Measurements from ENCODE around the gene DYDC2.
A peak's percentile ranks its signal among the peaks of the same experiment; 100 is the strongest.

The DYDC2 gene, protein sequence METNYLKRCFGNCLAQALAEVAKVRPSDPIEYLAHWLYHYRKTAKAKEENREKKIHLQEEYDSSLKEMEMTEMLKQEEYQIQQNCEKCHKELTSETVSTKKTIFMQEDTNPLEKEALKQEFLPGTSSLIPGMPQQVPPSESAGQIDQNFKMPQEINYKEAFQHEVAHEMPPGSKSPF

DNA sequence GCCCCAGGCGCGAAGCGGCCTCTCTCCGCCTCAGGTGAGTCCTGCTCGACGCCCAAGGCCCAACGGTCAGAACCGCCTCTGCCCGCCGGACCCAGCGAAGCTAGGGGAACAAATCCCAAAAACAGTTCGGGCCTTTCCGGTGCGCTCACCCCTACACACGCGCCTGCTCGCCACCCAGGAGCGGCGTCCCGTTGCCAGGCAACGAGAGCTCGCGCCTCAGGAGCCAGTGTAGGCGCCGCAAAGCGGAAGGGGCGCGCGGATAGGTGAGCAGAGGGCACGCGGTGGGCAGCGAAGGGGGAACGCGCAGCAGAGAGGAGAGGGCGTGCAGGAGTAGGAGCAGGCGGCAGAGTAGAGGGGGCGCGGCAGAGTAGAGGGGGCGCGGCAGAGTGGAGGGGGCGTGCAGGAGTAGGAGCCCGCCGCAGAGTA, at the start of gene DYDC2, which contains the start of gene DYDC1:
Gene DYDC2 (plus strand): TSS at position 219 of the 426 bp plus-strand sequence. CDS start 5,663 bp downstream, outside the sequence.
Gene DYDC1 (minus strand): TSS at position 193 of the 426 bp plus-strand sequence. CDS start 4,154 bp downstream, outside the sequence.
- no peaks in the 10 kb centered on the region for H3K9me3 ChIP-seq (ENCODE audit: control insufficient read depth in 2 of 2, low read length in 2 of 2)
- peaks cover 7% of the 10 kb centered on the region for H3K4me1 ChIP-seq (ENCODE audit: control insufficient read depth, insufficient read depth, low read length)
- peak within 1 kb of the TSS in 1 of 2 donors; percentile 71 for H3K4me3 ChIP-seq (ENCODE audit: low read length in 2 of 2)
- peaks cover 11 to 24% of the 10 kb centered on the region in 2 donors for H3K27me3 ChIP-seq (ENCODE audit: control insufficient read depth in 1 of 2, insufficient read depth in 2 of 2, low read length in 2 of 2)
- no peak within 1 kb of the TSS for H3K27ac ChIP-seq (ENCODE audit: low read length)
- H3K36me3 ChIP-seq (ENCODE audit: control insufficient read depth in 2 of 2, insufficient read depth in 2 of 2, low read length in 2 of 2): no peaks in the 10 kb centered on the region
- H3K9ac ChIP-seq (ENCODE audit: low read length in 2 of 2): no peak within 1 kb of the TSS

DNA sequence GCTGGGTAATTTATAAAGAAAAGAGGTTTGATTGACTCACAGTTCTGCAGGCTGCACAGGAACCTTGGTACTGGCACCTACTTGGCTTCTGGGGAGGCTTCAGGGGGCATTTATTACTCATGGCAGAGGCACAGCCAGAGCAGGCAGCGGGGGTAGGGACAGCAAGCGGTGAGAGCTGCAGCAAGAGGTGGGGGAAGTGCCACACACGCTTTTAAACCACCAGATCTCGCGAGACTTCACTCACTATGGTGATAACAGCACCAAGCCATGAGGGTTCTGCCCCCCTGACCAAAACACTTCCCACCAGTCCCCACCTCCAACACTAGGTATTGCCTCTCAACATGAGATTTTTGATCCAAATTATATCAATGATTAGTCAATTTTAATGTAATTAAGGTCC, 43.1 kb upstream of the DYDC2 start:
- Histone ChIP-seq H3K9ac (ENCODE audit: low read length in 2 of 2) (no peak overlapping the region), H3K4me3 (ENCODE audit: low read length in 2 of 2) (no peak overlapping the region), H3K9me3 (ENCODE audit: control insufficient read depth in 2 of 2, low read length in 2 of 2) (peaks cover 0 to 4% of the 10 kb centered on the region in 2 donors), H3K27ac (ENCODE audit: low read length) (no peak overlapping the region), H3K36me3 (ENCODE audit: control insufficient read depth in 2 of 2, insufficient read depth in 2 of 2, low read length in 2 of 2) (no peaks in the 10 kb centered on the region), H3K4me1 (ENCODE audit: control insufficient read depth, insufficient read depth, low read length) (no peaks in the 10 kb centered on the region), H3K27me3 (ENCODE audit: control insufficient read depth in 1 of 2, insufficient read depth in 2 of 2, low read length in 2 of 2) (no peaks in the 10 kb centered on the region)

DNA sequence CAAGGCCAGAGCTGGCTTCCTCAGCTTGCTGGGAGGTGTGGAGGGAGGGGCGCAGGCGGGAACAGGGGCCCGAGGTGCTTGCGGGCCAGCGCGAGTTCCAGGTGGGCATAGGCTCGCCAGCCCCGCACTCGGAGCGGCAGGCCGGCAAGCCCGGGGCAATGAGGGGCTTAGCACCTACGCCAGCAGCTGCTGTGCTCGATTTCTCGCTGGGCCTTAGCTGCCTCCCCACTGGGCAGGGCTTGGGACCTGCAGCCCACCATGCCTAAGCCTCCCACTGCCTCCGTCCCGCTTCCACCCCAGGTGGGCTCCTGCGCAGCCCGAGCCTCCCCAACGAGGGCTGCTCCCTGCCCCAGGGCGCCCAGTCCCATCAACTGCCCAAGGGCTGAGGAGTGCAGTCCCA, 41.2 kb upstream of the DYDC2 start:
- no peaks in the 10 kb centered on the region for H3K36me3 ChIP-seq (ENCODE audit: control insufficient read depth in 2 of 2, insufficient read depth in 2 of 2, low read length in 2 of 2)
- H3K27me3 ChIP-seq (ENCODE audit: control insufficient read depth in 1 of 2, insufficient read depth in 2 of 2, low read length in 2 of 2): no peaks in the 10 kb centered on the region
- no peak overlapping the region for H3K9ac ChIP-seq (ENCODE audit: low read length in 2 of 2)
- no peak overlapping the region for H3K4me3 ChIP-seq (ENCODE audit: low read length in 2 of 2)
- H3K27ac ChIP-seq (ENCODE audit: low read length): no peak overlapping the region
- H3K9me3 ChIP-seq (ENCODE audit: control insufficient read depth in 2 of 2, low read length in 2 of 2): peaks cover 0 to 4% of the 10 kb centered on the region in 2 donors
- H3K4me1 ChIP-seq (ENCODE audit: control insufficient read depth, insufficient read depth, low read length): no peaks in the 10 kb centered on the region

DNA sequence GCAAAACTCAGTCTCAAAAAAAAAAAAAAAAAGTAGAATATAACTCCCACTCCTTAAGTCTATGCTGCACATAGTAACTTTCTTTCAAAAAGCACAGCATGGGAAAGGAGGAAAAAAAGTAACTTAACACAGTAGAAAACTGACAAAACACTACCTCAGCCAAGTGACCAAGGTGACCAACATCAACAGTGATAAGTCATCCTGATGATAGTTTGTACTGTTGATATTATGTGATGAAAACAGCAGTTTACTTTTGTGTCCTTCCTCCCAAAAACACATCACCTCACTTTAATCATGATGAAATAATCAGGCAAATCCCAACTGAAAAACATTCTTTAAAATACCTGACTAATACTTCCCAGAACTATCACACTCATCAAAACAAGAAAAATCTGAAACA, 37.8 kb upstream of the DYDC2 start:
- no peak overlapping the region for H3K27ac ChIP-seq (ENCODE audit: low read length)
- no peak overlapping the region for H3K9ac ChIP-seq (ENCODE audit: low read length in 2 of 2)
- H3K4me1 ChIP-seq (ENCODE audit: control insufficient read depth, insufficient read depth, low read length): no peaks in the 10 kb centered on the region
- no peak overlapping the region for H3K4me3 ChIP-seq (ENCODE audit: low read length in 2 of 2)
- no peaks in the 10 kb centered on the region for H3K27me3 ChIP-seq (ENCODE audit: control insufficient read depth in 1 of 2, insufficient read depth in 2 of 2, low read length in 2 of 2)
- H3K9me3 ChIP-seq (ENCODE audit: control insufficient read depth in 2 of 2, low read length in 2 of 2): peaks cover 0 to 4% of the 10 kb centered on the region in 2 donors
- H3K36me3 ChIP-seq (ENCODE audit: control insufficient read depth in 2 of 2, insufficient read depth in 2 of 2, low read length in 2 of 2): no peaks in the 10 kb centered on the region

DNA sequence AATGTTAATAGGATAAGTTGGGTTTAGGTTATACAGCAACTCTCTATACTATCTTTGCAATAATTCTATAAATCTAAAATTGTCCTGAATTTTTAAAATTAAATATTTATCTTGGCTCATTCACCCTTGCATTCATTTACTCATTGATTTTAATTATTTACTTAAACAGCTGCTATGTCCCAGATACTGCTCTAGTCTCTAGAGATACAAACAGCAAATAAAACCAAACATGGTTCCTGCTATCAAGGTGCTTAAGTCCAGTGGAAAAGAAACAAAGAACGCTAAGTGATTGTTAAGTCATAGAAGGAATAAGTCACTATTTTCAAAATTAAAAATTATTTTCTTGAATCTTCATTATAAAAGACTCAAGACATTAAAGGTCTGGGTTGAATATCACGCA, 37.3 kb upstream of the DYDC2 start:
- H3K27ac ChIP-seq (ENCODE audit: low read length): no peak overlapping the region
- H3K36me3 ChIP-seq (ENCODE audit: control insufficient read depth in 2 of 2, insufficient read depth in 2 of 2, low read length in 2 of 2): no peaks in the 10 kb centered on the region
- no peak overlapping the region for H3K9ac ChIP-seq (ENCODE audit: low read length in 2 of 2)
- no peaks in the 10 kb centered on the region for H3K27me3 ChIP-seq (ENCODE audit: control insufficient read depth in 1 of 2, insufficient read depth in 2 of 2, low read length in 2 of 2)
- no peak overlapping the region for H3K4me3 ChIP-seq (ENCODE audit: low read length in 2 of 2)
- H3K9me3 ChIP-seq (ENCODE audit: control insufficient read depth in 2 of 2, low read length in 2 of 2): peaks cover 0 to 4% of the 10 kb centered on the region in 2 donors
- no peaks in the 10 kb centered on the region for H3K4me1 ChIP-seq (ENCODE audit: control insufficient read depth, insufficient read depth, low read length)

DNA sequence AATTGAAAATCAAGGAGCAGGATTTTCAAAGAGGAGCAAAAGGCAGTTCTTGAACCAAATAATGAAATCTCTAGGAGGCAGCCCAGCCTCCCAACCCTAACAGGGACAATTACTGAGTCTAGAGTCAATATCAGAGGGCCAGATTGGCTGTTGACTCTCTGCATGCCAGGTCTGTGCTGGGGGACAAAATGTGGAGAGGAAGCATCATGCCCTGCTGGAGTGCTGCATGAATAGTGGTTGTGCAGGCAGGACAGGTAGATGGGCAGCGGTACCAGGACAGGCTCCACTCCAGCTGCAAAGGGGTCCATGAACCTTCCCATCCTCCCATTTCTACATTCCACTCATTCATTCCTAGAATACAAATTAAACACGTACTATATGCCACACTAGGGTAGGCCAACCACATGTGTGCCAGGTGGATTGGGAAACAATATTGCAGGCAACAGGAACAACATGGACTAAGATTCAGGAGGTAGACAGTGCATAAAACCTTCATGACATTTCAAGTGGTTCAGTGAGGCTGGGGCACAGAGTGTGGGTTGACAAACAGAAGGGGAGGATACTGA, 36.8 kb upstream of the DYDC2 start:
- H3K4me3 ChIP-seq (ENCODE audit: low read length in 2 of 2): no peak overlapping the region
- no peaks in the 10 kb centered on the region for H3K4me1 ChIP-seq (ENCODE audit: control insufficient read depth, insufficient read depth, low read length)
- H3K36me3 ChIP-seq (ENCODE audit: control insufficient read depth in 2 of 2, insufficient read depth in 2 of 2, low read length in 2 of 2): no peaks in the 10 kb centered on the region
- no peaks in the 10 kb centered on the region for H3K27me3 ChIP-seq (ENCODE audit: control insufficient read depth in 1 of 2, insufficient read depth in 2 of 2, low read length in 2 of 2)
- peaks cover 0 to 4% of the 10 kb centered on the region in 2 donors for H3K9me3 ChIP-seq (ENCODE audit: control insufficient read depth in 2 of 2, low read length in 2 of 2)
- no peak overlapping the region for H3K9ac ChIP-seq (ENCODE audit: low read length in 2 of 2)
- no peak overlapping the region for H3K27ac ChIP-seq (ENCODE audit: low read length)

DNA sequence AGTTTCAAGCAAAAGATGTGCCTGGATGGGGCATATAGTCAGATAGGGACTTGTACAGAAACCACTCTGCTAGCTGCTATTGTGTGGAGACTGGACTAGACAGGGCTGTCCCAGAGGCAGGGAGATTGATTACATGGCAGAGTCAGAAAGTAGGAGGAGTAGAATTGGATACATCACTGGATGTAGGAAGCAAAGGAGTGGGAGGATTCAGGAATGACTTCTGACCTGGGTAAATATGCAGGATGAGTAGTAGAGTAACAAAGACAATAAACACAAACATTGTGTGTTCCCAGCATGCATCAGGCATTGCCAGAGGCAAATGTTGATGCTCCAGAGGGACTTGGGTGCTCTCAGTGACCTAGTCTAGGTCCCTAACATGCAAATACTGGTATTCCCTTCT, 36.2 kb upstream of the DYDC2 start:
- no peaks in the 10 kb centered on the region for H3K4me1 ChIP-seq (ENCODE audit: control insufficient read depth, insufficient read depth, low read length)
- H3K36me3 ChIP-seq (ENCODE audit: control insufficient read depth in 2 of 2, insufficient read depth in 2 of 2, low read length in 2 of 2): no peaks in the 10 kb centered on the region
- peaks cover 0 to 4% of the 10 kb centered on the region in 2 donors for H3K9me3 ChIP-seq (ENCODE audit: control insufficient read depth in 2 of 2, low read length in 2 of 2)
- no peak overlapping the region for H3K9ac ChIP-seq (ENCODE audit: low read length in 2 of 2)
- no peak overlapping the region for H3K4me3 ChIP-seq (ENCODE audit: low read length in 2 of 2)
- H3K27ac ChIP-seq (ENCODE audit: low read length): no peak overlapping the region
- no peaks in the 10 kb centered on the region for H3K27me3 ChIP-seq (ENCODE audit: control insufficient read depth in 1 of 2, insufficient read depth in 2 of 2, low read length in 2 of 2)

DNA sequence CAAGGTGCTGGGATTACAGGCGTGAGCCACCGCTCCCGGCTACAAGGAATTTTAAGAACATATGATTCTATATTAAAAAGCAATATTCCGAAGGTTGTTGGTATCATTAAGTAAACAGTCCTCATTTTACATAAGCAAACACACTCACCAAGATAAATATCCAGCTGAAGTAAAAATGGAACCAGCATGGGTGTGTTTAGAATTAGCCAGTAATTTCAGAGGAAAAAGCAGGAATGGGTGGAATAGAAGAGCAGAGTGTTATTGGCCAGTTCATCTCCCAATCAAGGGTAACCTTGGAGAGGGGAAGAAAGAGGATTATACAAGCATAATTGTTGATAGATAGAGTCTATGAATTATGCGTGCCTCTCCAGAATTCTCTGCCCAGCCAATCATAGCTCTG, 35.4 kb upstream of the DYDC2 start:
- Histone ChIP-seq H3K4me1 (ENCODE audit: control insufficient read depth, insufficient read depth, low read length) (no peaks in the 10 kb centered on the region), H3K27ac (ENCODE audit: low read length) (no peak overlapping the region)

DNA sequence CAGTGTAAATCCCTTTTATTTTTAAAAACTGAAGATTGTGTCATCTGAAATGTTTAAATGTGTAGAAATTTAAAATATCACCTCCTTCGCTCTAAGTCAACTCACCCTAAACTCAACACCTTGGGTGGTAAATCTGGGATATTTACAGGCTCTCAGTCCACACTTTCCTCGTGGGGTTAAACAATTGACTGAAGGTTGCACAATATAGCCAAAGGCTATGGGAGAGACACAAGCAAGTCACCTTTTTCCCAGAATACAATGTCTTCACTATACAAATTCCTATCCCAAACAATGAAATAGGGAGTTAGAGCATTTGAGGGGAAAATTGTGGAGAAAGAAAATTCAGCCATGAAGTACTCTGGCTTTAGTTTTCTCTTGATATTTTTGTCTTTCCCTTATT, 34.4 kb upstream of the DYDC2 start:
- Histone ChIP-seq H3K4me1 (ENCODE audit: control insufficient read depth, insufficient read depth, low read length) (no peaks in the 10 kb centered on the region), H3K9me3 (ENCODE audit: control insufficient read depth in 2 of 2, low read length in 2 of 2) (peaks cover 0 to 2% of the 10 kb centered on the region in 2 donors), H3K27ac (ENCODE audit: low read length) (no peak overlapping the region), H3K9ac (ENCODE audit: low read length in 2 of 2) (no peak overlapping the region), H3K27me3 (ENCODE audit: control insufficient read depth in 1 of 2, insufficient read depth in 2 of 2, low read length in 2 of 2) (peaks cover 0 to 2% of the 10 kb centered on the region in 2 donors), H3K36me3 (ENCODE audit: control insufficient read depth in 2 of 2, insufficient read depth in 2 of 2, low read length in 2 of 2) (no peaks in the 10 kb centered on the region), H3K4me3 (ENCODE audit: low read length in 2 of 2) (no peak overlapping the region)

More for the DNA sequence above, 35.4 kb upstream of the DYDC2 start:
- Histone ChIP-seq H3K27me3 (ENCODE audit: control insufficient read depth in 1 of 2, insufficient read depth in 2 of 2, low read length in 2 of 2) (no peaks in the 10 kb centered on the region), H3K9me3 (ENCODE audit: control insufficient read depth in 2 of 2, low read length in 2 of 2) (peaks cover 0 to 4% of the 10 kb centered on the region in 2 donors), H3K36me3 (ENCODE audit: control insufficient read depth in 2 of 2, insufficient read depth in 2 of 2, low read length in 2 of 2) (no peaks in the 10 kb centered on the region), H3K4me3 (ENCODE audit: low read length in 2 of 2) (no peak overlapping the region), H3K9ac (ENCODE audit: low read length in 2 of 2) (no peak overlapping the region)

DNA sequence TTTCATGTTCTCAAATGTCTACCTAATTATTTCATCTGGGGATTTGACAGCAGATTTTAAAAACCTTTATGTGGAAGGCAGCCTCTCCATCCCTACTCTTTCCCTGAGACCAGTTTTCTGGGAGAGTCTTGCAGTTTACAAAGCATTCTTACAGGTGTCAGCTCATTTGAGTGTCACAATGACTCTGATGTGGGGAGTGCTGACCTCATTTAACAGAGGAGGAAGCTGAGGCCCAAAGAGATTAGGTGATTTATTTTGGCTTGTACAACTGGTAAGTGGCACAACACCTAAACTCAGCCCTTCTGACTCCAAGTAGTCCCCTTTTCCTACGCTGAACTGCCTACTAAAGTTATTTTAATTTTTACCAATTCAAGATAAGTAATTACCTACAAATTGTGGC, 33.9 kb upstream of the DYDC2 start:
- Histone ChIP-seq H3K27ac (ENCODE audit: low read length) (no peak overlapping the region), H3K36me3 (ENCODE audit: control insufficient read depth in 2 of 2, insufficient read depth in 2 of 2, low read length in 2 of 2) (no peaks in the 10 kb centered on the region), H3K27me3 (ENCODE audit: control insufficient read depth in 1 of 2, insufficient read depth in 2 of 2, low read length in 2 of 2) (peaks cover 0 to 2% of the 10 kb centered on the region in 2 donors), H3K4me3 (ENCODE audit: low read length in 2 of 2) (no peak overlapping the region), H3K4me1 (ENCODE audit: control insufficient read depth, insufficient read depth, low read length) (no peaks in the 10 kb centered on the region), H3K9ac (ENCODE audit: low read length in 2 of 2) (no peak overlapping the region), H3K9me3 (ENCODE audit: control insufficient read depth in 2 of 2, low read length in 2 of 2) (no peaks in the 10 kb centered on the region)

DNA sequence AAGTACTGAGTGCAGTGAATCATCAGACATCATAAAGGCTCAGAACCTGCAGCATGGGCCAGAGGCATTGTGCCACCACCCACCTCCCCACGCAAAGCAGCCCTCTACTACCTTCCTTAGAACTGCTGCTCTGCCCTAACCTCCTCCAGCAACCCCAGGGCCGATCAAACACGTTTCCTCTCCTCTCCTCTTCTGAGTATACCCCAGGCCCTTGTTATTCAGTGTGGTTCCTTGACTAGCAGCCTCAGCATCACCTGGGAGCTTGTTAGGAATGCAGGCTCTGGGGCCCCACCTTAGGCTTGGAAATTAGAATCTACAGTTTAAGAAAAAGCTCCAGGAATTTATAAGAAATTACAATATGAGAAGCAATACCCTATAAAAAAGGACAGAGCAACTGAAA, 33.3 kb upstream of the DYDC2 start:
- Histone ChIP-seq H3K4me3 (ENCODE audit: low read length in 2 of 2) (no peak overlapping the region), H3K27ac (ENCODE audit: low read length) (no peak overlapping the region), H3K36me3 (ENCODE audit: control insufficient read depth in 2 of 2, insufficient read depth in 2 of 2, low read length in 2 of 2) (no peaks in the 10 kb centered on the region), H3K9me3 (ENCODE audit: control insufficient read depth in 2 of 2, low read length in 2 of 2) (no peaks in the 10 kb centered on the region), H3K4me1 (ENCODE audit: control insufficient read depth, insufficient read depth, low read length) (no peaks in the 10 kb centered on the region), H3K27me3 (ENCODE audit: control insufficient read depth in 1 of 2, insufficient read depth in 2 of 2, low read length in 2 of 2) (peaks cover 0 to 2% of the 10 kb centered on the region in 2 donors), H3K9ac (ENCODE audit: low read length in 2 of 2) (no peak overlapping the region)
